K562 (cell line): ENCODE data around the gene PTPN20. TPM values are rescaled to one million over a fixed set of nuclear protein-coding genes. Genes with fewer than 3 reads are reported as not detected.

Experiments
- ATAC-seq: fragments of 200-7000 bp; cut with Tn5 transposase; 3 replicates; pipeline ENCODE4 v1.9.1; 2020; ENCODE audit warnings: moderate library complexity
- BruUV-seq: library from RNA; stranded (reverse); fragments of 400-500 nt; replicated peaks from 2 replicates; lab custom pipeline; 2021; lab: Mats Ljungman, UMichigan
- CTCF ChIA-PET: fragments of 300-600 bp; formaldehyde crosslinking; extraction: SDS; loops from one replicate; lab custom pipeline; 2021; ENCODE audit warnings: low intra/inter-chr PET ratio; lab: Yijun Ruan, JAX
- POLR2A ChIA-PET: fragments of 300-600, 350-650 bp; sonication (Branson Sonifier 250); formaldehyde crosslinking; extraction: SDS; loops from one replicate; lab custom pipeline; 2021; ENCODE audit warnings: antibody characterized with exemption, inconsistent platforms; lab: Yijun Ruan, JAX
- DNase-seq, 4 experiments: peaks; one replicate each; pipeline versions ENCODE4 v3.0.0 to v3.0.0-alpha.2; 2011 to 2018; ENCODE audit warnings: low spot score in 3 of 4, mixed read lengths in 3 of 4; ENCODE audit errors: extremely low read depth in 1 of 4
- FAIRE-seq: peaks from 2 replicates; lab custom pipeline; 2011; peaks lifted over from hg19 to GRCh38; lab: Jason Lieb, UNC
- H2AFZ ChIP-seq: 2 replicates; pipeline ENCODE4 v1.6.0; 2011; ENCODE audit warnings: low read depth, low read length, control low read depth, inconsistent platforms
- H3K27ac ChIP-seq: fragments of 200-600 bp; 3 replicates; pipeline ENCODE4 v1.8.0; 2011; ENCODE audit warnings: low read depth, mild to moderate bottlenecking, control low read depth, inconsistent platforms, low read length, moderate library complexity, mixed read lengths; ENCODE audit errors: extremely low read depth
- H3K27me3 ChIP-seq, 2 experiments: fragments of 300-600 bp in 1 of 2; 2 replicates in 1 of 2; 3 replicates in 1 of 2; pipeline versions ENCODE4 v1.6.0 to v1.8.0; 2011; ENCODE audit warnings: inconsistent platforms in 2 of 2, low read length in 2 of 2, mild to moderate bottlenecking in 1 of 2, mixed read lengths in 1 of 2, moderate library complexity in 1 of 2; ENCODE audit not compliant: control insufficient read depth in 2 of 2, insufficient read depth in 2 of 2
- H3K36me3 ChIP-seq: fragments of 300-600 bp; 3 replicates; pipeline ENCODE4 v1.8.0; 2011; ENCODE audit warnings: mild to moderate bottlenecking, low read length, inconsistent platforms; ENCODE audit not compliant: control insufficient read depth, insufficient read depth
- H3K4me1 ChIP-seq, 2 experiments: fragments of 200-600 bp in 1 of 2; replicated peaks in 1 of 2; 2 replicates in 1 of 2; 3 replicates in 1 of 2; pipeline versions ENCODE4 v1.5.1 to v1.8.0; 2011; ENCODE audit warnings: inconsistent platforms in 2 of 2, low read length in 2 of 2, mild to moderate bottlenecking in 1 of 2, mixed read lengths in 1 of 2, moderate library complexity in 1 of 2; ENCODE audit not compliant: control insufficient read depth in 2 of 2, insufficient read depth in 2 of 2
- H3K4me2 ChIP-seq: 2 replicates; pipeline ENCODE4 v1.6.1; 2011; ENCODE audit warnings: low read length, control low read depth, inconsistent platforms, mixed read lengths; ENCODE audit not compliant: insufficient read depth
- H3K4me3 ChIP-seq: fragments of 200-600 bp; sonication (generic), shearing (Covaris generic); 2 replicates; pipeline ENCODE4 v1.5.1; 2016; ENCODE audit warnings: control low read depth, inconsistent platforms
- H3K79me2 ChIP-seq: fragments of 200-600 bp; 3 replicates; pipeline ENCODE4 v1.8.0; 2011; ENCODE audit warnings: low read length, inconsistent platforms; ENCODE audit not compliant: control insufficient read depth, insufficient read depth
- H3K9ac ChIP-seq, 2 experiments: 2 replicates each; pipeline versions ENCODE4 v1.6.0 to v1.6.1; 2011; ENCODE audit warnings: low read depth in 2 of 2, low read length in 2 of 2, control low read depth in 1 of 2, inconsistent platforms in 1 of 2, mild to moderate bottlenecking in 1 of 2, mixed read lengths in 1 of 2; ENCODE audit not compliant: insufficient read depth in 1 of 2
- H3K9me1 ChIP-seq: one replicate; pipeline ENCODE4 v1.6.0; 2011; ENCODE audit warnings: inconsistent platforms, mild to moderate bottlenecking, low read length, moderate library complexity; ENCODE audit not compliant: control insufficient read depth, insufficient read depth
- H3K9me3 ChIP-seq: replicated peaks from 2 replicates; pipeline ENCODE4 v1.5.1; 2011; ENCODE audit warnings: low read depth, low read length, inconsistent platforms; ENCODE audit not compliant: control insufficient read depth, insufficient read depth
- H4K20me1 ChIP-seq: replicated peaks from 2 replicates; pipeline ENCODE4 v1.6.1; 2011; ENCODE audit warnings: low read length, inconsistent platforms, mixed read lengths; ENCODE audit not compliant: control insufficient read depth, insufficient read depth
- ADNP ChIP-seq: fragments of 200-800 bp; sonication (Bioruptor generic); IDR thresholded peaks from 2 replicates; pipeline ENCODE4 v1.6.1; 2016; ENCODE audit warnings: missing genetic modification characterization, missing compliant biosample characterization
- AFF4 ChIP-seq: sonication (generic); formaldehyde crosslinking; IDR thresholded peaks from 2 replicates; pipeline ENCODE4 v1.8.0; 2023; ENCODE audit warnings: mild to moderate bottlenecking, missing genetic modification reagents
- HDAC2 ChIP-seq: fragments of 450-650 bp; IDR thresholded peaks from 2 replicates; pipeline ENCODE4 v1.6.1; 2016; ENCODE audit warnings: mild to moderate bottlenecking
- KDM4B ChIP-seq, 2 experiments: fragments of 450-650 bp in 1 of 2; sonication (generic) in 1 of 2; IDR thresholded peaks; 2 replicates each; pipeline ENCODE4 v1.6.1; 2016 to 2017; ENCODE audit warnings: borderline replicate concordance in 2 of 2, antibody characterized with exemption in 1 of 2, low read depth in 1 of 2, mild to moderate bottlenecking in 1 of 2
- L3MBTL2 ChIP-seq: fragments of 450-650 bp; IDR thresholded peaks from 2 replicates; pipeline ENCODE4 v1.6.1; 2016; ENCODE audit warnings: mild to moderate bottlenecking, moderate library complexity
- SIRT6 ChIP-seq: IDR thresholded peaks from one replicate; pipeline ENCODE4 v1.6.1; 2012; ENCODE audit warnings: low read depth, mild to moderate bottlenecking, control low read depth, inconsistent platforms, low read length, moderate library complexity
- SMAD1 ChIP-seq: fragments of 150-350 bp; IDR thresholded peaks from 2 replicates; pipeline ENCODE4 v1.6.1; 2014; ENCODE audit warnings: low read length, low read depth; ENCODE audit not compliant: partially characterized antibody
- TCF15 ChIP-seq: fragments of 250-450 bp; sonication (Bioruptor Pico); IDR thresholded peaks from 2 replicates; pipeline ENCODE4 v1.8.0; 2022; ENCODE audit warnings: moderate library complexity, mild to moderate bottlenecking, inconsistent platforms
- ZBTB49 ChIP-seq: sonication (generic); formaldehyde crosslinking; IDR thresholded peaks from 2 replicates; pipeline ENCODE4 v1.8.0; 2022; ENCODE audit warnings: missing genetic modification reagents, mild to moderate bottlenecking, borderline replicate concordance
- ZKSCAN1 ChIP-seq: fragments of 150-350 bp; IDR thresholded peaks from 2 replicates; pipeline ENCODE4 v1.6.1; 2016; ENCODE audit warnings: low read depth, low read length
- ZNF699 ChIP-seq: fragments of 250-450 bp; sonication (Bioruptor Pico); IDR thresholded peaks from 2 replicates; pipeline ENCODE4 v1.8.0; 2021; ENCODE audit warnings: mild to moderate bottlenecking, moderate library complexity; ENCODE audit not compliant: insufficient replicate concordance
- WGBS: fragments of 100-300 bp; shearing (Covaris generic); methylation state at CpG from one replicate; pipeline ENCODE4 v1.1.6; 2016; ENCODE audit warnings: low coverage, mixed read lengths; ENCODE audit not compliant: insufficient coverage; ENCODE audit errors: missing lambda C conversion rate; 5-methylcytosine and 5-hydroxymethylcytosine counted together
- in situ Hi-C: fragments of 300-500 bp; cut with MboI; formaldehyde crosslinking; loops from 4 replicates; pipeline ENCODE4 v1.15.0; 2018; ENCODE audit warnings: inconsistent platforms, mixed read lengths
- intact Hi-C: fragments of 100-400 bp; cut with micrococcal nuclease; formaldehyde crosslinking; loops from 2 replicates; pipeline ENCODE4 v1.14.2; 2022
- polyA plus RNA-seq, 8 experiments: library from polyadenylated mRNA; depleted of rRNA in 4 of 8; stranded (reverse) in 5 of 8; unstranded in 3 of 8; fragments of >200 nt; fragmentation: Nextera tagmentation in 2 of 8; fragmentation: Illumina TruSeq in 1 of 8; extraction: Ambion mirVana in 2 of 8; extraction: Trizol in 1 of 8; gene quantifications; 2 replicates each; pipeline versions ENCODE4 v1.2.1 to v1.2.3, GENCODE V29; 2011 to 2014; ENCODE audit warnings: inconsistent platforms in 1 of 8, missing spikeins in 1 of 8
- total RNA-seq, 7 experiments: library from RNA; depleted of rRNA in 6 of 7; stranded (reverse); fragments of >200 nt in 6 of 7; fragmentation: Illumina TruSeq in 2 of 7; extraction: Trizol in 2 of 7; gene quantifications; 2 replicates each; pipeline versions ENCODE4 v1.2.1 to v1.2.3, GENCODE V29; 2011 to 2021; ENCODE audit warnings: low replicate concordance in 1 of 7

Gene PTPN20
- total and polyA plus RNA-seq, 9 of the 15 experiments (the other 6 are each of a cell fraction or from before 2014, with no cell fraction given), result 0.03 to 0.18 (median 0.10) TPM; not detected in 6

- H4K20me1 ChIP-seq, result no peaks in the 10 kb centered on the region
- intact Hi-C loops, result no loop called here
- peaks cover 2 to 14% of the 10 kb centered on the region in 2 experiments; a peak in 3 of 5 replicates for H3K27me3 ChIP-seq
- no TSS peak for BruUV-seq
- H3K27ac ChIP-seq, result no peak overlapping the region
- POLR2A ChIA-PET, result interaction anchor here (0.6 kb wide), 1 partner anchor 299 kb away, joined by 5 read pairs; no protein-coding TSS in a partner anchor
- 0% methylated on average over 7 of the region's 7 CpGs for whole genome bisulfite sequencing
- no peaks in the 10 kb centered on the region for H3K36me3 ChIP-seq
- H3K9me3 ChIP-seq, result no peaks in the 10 kb centered on the region
- no peaks in the 10 kb centered on the region for H3K9me1 ChIP-seq
- H3K4me3 ChIP-seq, result no peak overlapping the region
- FAIRE-seq (no peak), DNase-seq (no peak), ATAC-seq (no peak)
- CTCF ChIA-PET, result no interaction called here
- H3K4me2 ChIP-seq, result no peak overlapping the region
- H2AFZ ChIP-seq, result no peak overlapping the region
- in situ Hi-C loops, result no loop called here
- H3K9ac ChIP-seq, result no peak overlapping the region
- no peaks in the 10 kb centered on the region for H3K79me2 ChIP-seq
- H3K4me1 ChIP-seq, result no peaks in the 10 kb centered on the region
- TF ChIP-seq L3MBTL2, result no peak
- no peak for TF ChIP-seq TCF15 (CRISPR knock-in tag)
- no peak for TF ChIP-seq ZBTB49 (CRISPR knock-in tag)
- TF ChIP-seq ADNP, result no peak
- TF ChIP-seq SIRT6, result no peak
- no peak for TF ChIP-seq KDM4B (IDR thresholded peaks at IDR 0.05; ENCODE audit: borderline replicate concordance in 2 of 2, low read depth in 1 of 2)
- no peak for TF ChIP-seq SMAD1
- TF ChIP-seq HDAC2, result no peak
- TF ChIP-seq AFF4 (CRISPR knock-in tag), result no peak
- no peak for TF ChIP-seq ZNF699
- TF ChIP-seq ZKSCAN1, result no peak
Observed at GRCh38 chr10:47009215-47009838, 98.1 kb downstream of the PTPN20 start.
